Breast epithelium (tissue), 3 donors: ENCODE results near the gene ARID4B.

Experiments used
- POLR2AphosphoS5 ChIP-seq, 3 donors: sonication (generic); formaldehyde crosslinking; IDR thresholded peaks; one replicate each; pipeline ENCODE4 v1.6.1; 2017; ENCODE audit warnings: antibody characterized with exemption in 3 of 3
- TF ChIP-seq, protein P1 (sequence below), 3 donors: fragments of 450-650 bp; IDR thresholded peaks; one replicate each; pipeline ENCODE4 v1.5.1; 2016 to 2017; ENCODE audit warnings: antibody characterized with exemption in 3 of 3, mild to moderate bottlenecking in 3 of 3, moderate library complexity in 3 of 3

DNA sequence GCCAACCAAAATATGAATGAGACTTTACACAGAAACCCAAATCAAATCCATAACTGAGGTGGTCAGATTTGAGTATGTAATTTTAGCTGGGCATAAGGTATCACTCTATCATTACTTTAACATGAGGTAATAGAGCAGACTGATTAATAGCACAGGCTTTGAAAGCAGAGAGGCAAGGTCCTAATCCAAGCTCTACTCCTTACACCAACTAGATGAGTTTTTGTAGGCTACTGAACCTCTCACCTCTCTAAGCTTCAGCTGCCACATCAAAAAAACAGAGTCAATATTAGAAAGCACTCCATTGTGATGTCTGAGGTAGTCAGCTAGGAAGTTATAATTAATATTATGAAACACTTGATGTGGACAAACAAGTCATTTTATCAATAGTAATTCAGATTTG is 63.7 kb downstream of the ARID4B start:
- TF ChIP-seq, protein P1, sequence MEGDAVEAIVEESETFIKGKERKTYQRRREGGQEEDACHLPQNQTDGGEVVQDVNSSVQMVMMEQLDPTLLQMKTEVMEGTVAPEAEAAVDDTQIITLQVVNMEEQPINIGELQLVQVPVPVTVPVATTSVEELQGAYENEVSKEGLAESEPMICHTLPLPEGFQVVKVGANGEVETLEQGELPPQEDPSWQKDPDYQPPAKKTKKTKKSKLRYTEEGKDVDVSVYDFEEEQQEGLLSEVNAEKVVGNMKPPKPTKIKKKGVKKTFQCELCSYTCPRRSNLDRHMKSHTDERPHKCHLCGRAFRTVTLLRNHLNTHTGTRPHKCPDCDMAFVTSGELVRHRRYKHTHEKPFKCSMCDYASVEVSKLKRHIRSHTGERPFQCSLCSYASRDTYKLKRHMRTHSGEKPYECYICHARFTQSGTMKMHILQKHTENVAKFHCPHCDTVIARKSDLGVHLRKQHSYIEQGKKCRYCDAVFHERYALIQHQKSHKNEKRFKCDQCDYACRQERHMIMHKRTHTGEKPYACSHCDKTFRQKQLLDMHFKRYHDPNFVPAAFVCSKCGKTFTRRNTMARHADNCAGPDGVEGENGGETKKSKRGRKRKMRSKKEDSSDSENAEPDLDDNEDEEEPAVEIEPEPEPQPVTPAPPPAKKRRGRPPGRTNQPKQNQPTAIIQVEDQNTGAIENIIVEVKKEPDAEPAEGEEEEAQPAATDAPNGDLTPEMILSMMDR (IDR thresholded peaks at IDR 0.05): no peak
- TF ChIP-seq POLR2AphosphoS5 (IDR thresholded peaks at IDR 0.05): no peak
